ENCODE data around the gene HIC1.
"Not testable (repeated sequence)": the region's sequence is repeated elsewhere in the genome, so short reads cannot be mapped to it uniquely, and the experiment has no call there.

Gene HIC1

GRCh38 chr17:2054512-2055291, at the start of gene HIC1:
Gene HIC1 (plus strand): TSS chr17:2055103. CDS start chr17:2056691, 1,588 bp downstream.
- DNase-seq, result peak; percentile 62 to 68 (median 63)

GRCh38 chr17:2008332-2009126, 46.4 kb upstream of the HIC1 start:
- no peak for DNase-seq

- DNase-seq, result no peak
These were observed 45.2 kb upstream of the HIC1 start for GRCh38 chr17:2009737-2010136.

- DNase-seq, result no peak
These were observed 43.2 kb upstream of the HIC1 start for GRCh38 chr17:2011411-2012371.

GRCh38 chr17:2012499-2012898, 42.4 kb upstream of the HIC1 start:
- DNase-seq, result no peak

GRCh38 chr17:2013220-2013993, 41.5 kb upstream of the HIC1 start:
- not testable (repeated sequence) for DNase-seq

GRCh38 chr17:2013994-2014317, 40.9 kb upstream of the HIC1 start:
- no peak for DNase-seq

- no peak for DNase-seq
These were observed 39.6 kb upstream of the HIC1 start for GRCh38 chr17:2015314-2015713.

GRCh38 chr17:2016494-2016893, 38.4 kb upstream of the HIC1 start:
- DNase-seq, result no peak

- DNase-seq, result no peak
These were observed 37.5 kb upstream of the HIC1 start for GRCh38 chr17:2017274-2017941.

- DNase-seq, result no peak
These were observed 36.0 kb upstream of the HIC1 start for GRCh38 chr17:2018716-2019510.

GRCh38 chr17:2019723-2020122, 35.2 kb upstream of the HIC1 start:
- DNase-seq, result no peak

- no peak for DNase-seq
These were observed 34.2 kb upstream of the HIC1 start for GRCh38 chr17:2020721-2021120.

- DNase-seq, result no peak
These were observed 32.2 kb upstream of the HIC1 start for GRCh38 chr17:2022647-2023240.

- no peak for DNase-seq
These were observed 31.6 kb upstream of the HIC1 start for GRCh38 chr17:2023256-2023655.

GRCh38 chr17:2023692-2024571, 31.0 kb upstream of the HIC1 start:
- DNase-seq, result no peak

- no peak for DNase-seq
These were observed 30.2 kb upstream of the HIC1 start for GRCh38 chr17:2024572-2025219.

GRCh38 chr17:2025220-2025621, 29.7 kb upstream of the HIC1 start, which contains the start of gene RTN4RL1:
Gene RTN4RL1 (minus strand): TSS chr17:2025334. CDS start chr17:2024865, 469 bp downstream.
- DNase-seq, result peak; percentile 29 to 49 (median 38)
